ENCODE results near the gene ZNF628.
A peak's percentile ranks its signal among the peaks of the same experiment; 100 is the strongest.

Gene ZNF628

GRCh38 chr19:55456347-55456746 is 20.1 kb upstream of the ZNF628 start:
- intact Hi-C loops (cut with DNase I; ENCODE audit: low total_unique reads) = no loop called here
- Histone ChIP-seq H3K4me1 (peaks cover 0 to 33% (median 29%) of the 10 kb centered on the region in 4 donors), H3K4me3 (no peak overlapping the region), H3K36me3 (peaks cover 0 to 25% (median 16%) of the 10 kb centered on the region in 3 donors), H3K9me3 (no peaks in the 10 kb centered on the region), H3K27me3 (peaks cover 4 to 20% of the 10 kb centered on the region in 2 donors), H3K27ac (no peak overlapping the region)
- no peak for DNase-seq
- no peak for TF ChIP-seq CTCF (IDR thresholded peaks at IDR 0.05)

GRCh38 chr19:55457683-55458457 is 18.5 kb upstream of the ZNF628 start:
- Histone ChIP-seq H3K9me3 (no peaks in the 10 kb centered on the region), H3K27ac (no peak overlapping the region), H3K36me3 (peaks cover 0 to 25% (median 16%) of the 10 kb centered on the region in 3 donors), H3K27me3 (peaks cover 0 to 5% of the 10 kb centered on the region in 2 donors), H3K4me3 (no peak overlapping the region), H3K4me1 (peaks cover 0 to 23% (median 16%) of the 10 kb centered on the region in 4 donors)
- TF ChIP-seq CTCF (IDR thresholded peaks at IDR 0.05) = no peak
- intact Hi-C loops (cut with DNase I; ENCODE audit: low total_unique reads) = no loop called here
- DNase-seq = no peak

DNA sequence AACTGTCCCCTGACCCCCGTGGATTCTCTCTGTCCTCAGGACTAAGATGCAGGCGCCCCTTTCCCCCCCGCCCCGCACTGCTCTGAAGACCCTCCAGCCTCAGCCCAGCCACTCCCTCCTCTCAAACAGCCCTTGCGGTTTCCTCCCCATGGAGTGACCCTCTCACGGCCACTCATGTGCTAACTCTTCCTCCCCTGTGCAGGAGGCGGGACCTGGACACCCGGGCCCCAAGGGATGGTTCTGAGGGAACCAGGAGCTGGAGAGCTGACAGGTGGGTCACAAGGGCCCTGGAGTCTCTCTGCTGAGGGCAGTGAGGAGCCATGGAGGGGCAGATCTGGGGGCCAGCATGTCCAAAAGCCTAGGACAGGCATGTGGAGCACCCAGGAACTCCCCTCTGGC is 16.9 kb upstream of the ZNF628 start:
- H3K4me1 ChIP-seq = peaks cover 0 to 20% (median 15%) of the 10 kb centered on the region in 4 donors
- H3K36me3 ChIP-seq = peaks cover 0 to 21% (median 16%) of the 10 kb centered on the region in 3 donors
- no peak for TF ChIP-seq CTCF (IDR thresholded peaks at IDR 0.05)
- peak overlapping the region; percentile 83 to 91 for H3K27ac ChIP-seq
- H3K27me3 ChIP-seq = no peaks in the 10 kb centered on the region
- no peak for DNase-seq
- intact Hi-C loops (cut with DNase I; ENCODE audit: low total_unique reads) = no loop called here
- H3K9me3 ChIP-seq = no peaks in the 10 kb centered on the region
- H3K4me3 ChIP-seq = no peak overlapping the region

- H3K4me1 ChIP-seq = peaks cover 0 to 20% (median 15%) of the 10 kb centered on the region in 4 donors
- peaks cover 0 to 15% (median 11%) of the 10 kb centered on the region in 3 donors for H3K36me3 ChIP-seq
- no peak for DNase-seq
- H3K27ac ChIP-seq = peak overlapping the region; percentile 83 to 91
- no peaks in the 10 kb centered on the region for H3K9me3 ChIP-seq
- H3K4me3 ChIP-seq = peak overlapping the region; percentile 86 to 97
- TF ChIP-seq CTCF (IDR thresholded peaks at IDR 0.05) = no peak
- intact Hi-C loops (cut with DNase I; ENCODE audit: low total_unique reads) = no loop called here
- H3K27me3 ChIP-seq = no peaks in the 10 kb centered on the region
Measured at GRCh38 chr19:55459950-55460657, 16.3 kb upstream of the ZNF628 start.

GRCh38 chr19:55460670-55461258 is 15.7 kb upstream of the ZNF628 start:
- intact Hi-C loops (cut with DNase I; ENCODE audit: low total_unique reads) = no loop called here
- peak; percentile 83 to 90 for DNase-seq
- H3K27ac ChIP-seq = peak overlapping the region; percentile 83 to 91
- H3K4me1 ChIP-seq = peaks cover 0 to 20% (median 15%) of the 10 kb centered on the region in 4 donors
- no peak for TF ChIP-seq CTCF (IDR thresholded peaks at IDR 0.05)
- peaks cover 0 to 9% (median 5%) of the 10 kb centered on the region in 3 donors for H3K36me3 ChIP-seq
- H3K9me3 ChIP-seq = no peaks in the 10 kb centered on the region
- peak overlapping the region; percentile 86 to 97 for H3K4me3 ChIP-seq
- H3K27me3 ChIP-seq = no peaks in the 10 kb centered on the region

All from tibial artery (tissue), 4 donors.